Testis (tissue), 2 donors: Measurements from ENCODE around the gene LPIN1.

Experiments used
- CTCF ChIP-seq, 3 experiments: fragments of 450-650 bp in 2 of 3; fragments of 200-600 bp in 1 of 3; sonication (generic) in 1 of 3; IDR thresholded peaks; one replicate each; pipeline ENCODE4 v1.5.1; 2016 to 2019; ENCODE audit warnings: antibody characterized with exemption in 3 of 3, mild to moderate bottlenecking in 2 of 3, moderate library complexity in 1 of 3
- POLR2A ChIP-seq: fragments of 450-650 bp; IDR thresholded peaks from one replicate; pipeline ENCODE4 v1.6.1; 2017; ENCODE audit warnings: antibody characterized with exemption, mild to moderate bottlenecking, moderate library complexity

DNA sequence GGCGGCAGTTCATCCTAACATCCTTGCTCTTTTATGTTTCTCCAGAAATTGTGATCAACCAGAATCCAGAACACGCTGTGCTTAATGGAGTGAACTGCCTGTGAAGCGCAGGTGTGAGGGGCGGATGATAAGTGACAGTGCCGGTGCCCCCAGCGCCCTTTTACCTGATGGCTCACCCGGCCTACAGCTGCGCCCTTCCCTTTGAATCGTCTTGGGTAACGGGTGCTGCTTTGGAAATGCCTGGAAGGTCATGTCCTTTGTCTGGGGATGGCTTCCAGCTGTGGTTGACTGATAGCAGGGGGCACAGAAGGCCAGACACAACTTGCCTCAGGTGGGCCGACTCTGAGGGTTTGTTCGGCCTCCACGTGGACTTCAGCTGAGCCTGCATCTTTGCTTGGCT, 119.4 kb downstream of the LPIN1 start:
- TF ChIP-seq CTCF (IDR thresholded peaks at IDR 0.05) (no peak), POLR2A (no peak)
